ENCODE results near the gene TUBGCP5. TPM values are rescaled to one million over a fixed set of nuclear protein-coding genes. Genes with fewer than 3 reads are reported as not detected.

Gene TUBGCP5
- total and polyA plus RNA-seq, 7 experiments from 2014 or later: 5.7 to 28.6 (median 18.2) TPM

DNA sequence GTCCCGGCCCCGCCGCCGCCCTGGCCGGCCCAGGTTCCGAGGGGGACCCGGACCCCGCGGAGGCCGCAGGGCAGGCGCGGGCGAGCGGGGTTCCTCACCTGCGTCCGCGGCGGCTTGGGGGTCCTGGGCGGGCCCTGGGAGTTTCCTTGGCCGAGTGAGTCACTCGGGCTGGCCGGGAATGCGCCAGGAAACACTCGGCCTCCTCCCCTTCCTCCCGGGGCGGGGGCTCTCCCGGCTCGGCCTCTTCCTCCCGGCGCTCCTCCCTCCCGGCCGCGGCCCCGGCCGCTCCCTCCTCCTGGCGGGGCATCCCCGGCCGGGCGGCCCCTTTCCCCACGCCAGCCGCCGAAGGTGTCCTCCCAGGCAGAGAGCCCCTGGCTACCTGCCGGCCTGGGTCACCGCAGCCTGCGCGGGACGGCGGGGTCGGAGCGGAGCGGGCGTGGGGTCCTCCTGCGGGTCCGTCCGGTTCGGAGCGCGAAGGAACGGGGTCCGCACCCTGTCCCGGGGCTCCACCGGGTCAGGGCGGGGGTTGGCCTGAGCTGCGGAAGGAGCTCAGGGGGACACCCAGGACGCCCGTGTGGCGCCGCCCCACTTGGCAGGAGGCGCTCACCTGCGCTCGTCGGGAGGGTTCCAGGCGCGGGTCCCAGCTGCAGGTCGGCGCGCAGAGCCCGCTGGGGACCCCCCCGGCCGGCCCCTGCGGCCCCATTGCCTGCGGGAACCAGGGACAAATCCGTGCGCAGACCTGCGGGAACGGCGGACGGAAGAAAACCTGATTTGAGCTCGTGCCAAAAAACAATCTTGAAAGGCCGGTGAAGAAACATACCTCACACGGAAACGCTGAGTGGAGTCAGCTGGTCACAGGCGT lies 58.9 kb downstream of the TUBGCP5 start, which contains the start of gene CYFIP1:
Gene CYFIP1 (minus strand): TSS at position 180 of the 862 bp plus-strand sequence. CDS start 33,083 bp downstream, outside the sequence.
- peaks cover 9 to 20% (median 15%) of the 10 kb centered on the region in 7 donors for H3K4me1 Mint-ChIP-seq
- CTCF ChIA-PET: no interaction called here
- Histone ChIP-seq H3K27me3 (ENCODE audit: control insufficient read depth in 2 of 2, insufficient read depth in 2 of 2, low read length in 2 of 2) (peaks cover 0 to 5% of the 10 kb centered on the region in 2 donors), H3K27ac (ENCODE audit: low read depth, low read length) (no peak within 1 kb of the TSS), H3K36me3 (ENCODE audit: control insufficient read depth in 2 of 3, insufficient read depth in 3 of 3, low read length in 3 of 3) (no peaks in the 10 kb centered on the region), H3K9me3 (ENCODE audit: control insufficient read depth in 2 of 3, low read length in 3 of 3) (no peaks in the 10 kb centered on the region), H3K4me1 (ENCODE audit: control insufficient read depth in 2 of 2, insufficient read depth in 2 of 2, low read length in 2 of 2) (no peaks in the 10 kb centered on the region), H3K4me3 (ENCODE audit: low read length) (peak within 1 kb of the TSS; percentile 54)
- ATAC-seq: peak; percentile 67
- H3K36me3 Mint-ChIP-seq: peaks cover 0 to 4% (median 4%) of the 10 kb centered on the region in 5 donors
- peak within 1 kb of the TSS; percentile 81 to 98 (median 89) for H3K4me3 Mint-ChIP-seq
- peak in 3 of 9 donors; percentile 8 to 64 (median 9) for DNase-seq
- intact Hi-C loops (cut with micrococcal nuclease): no loop called here
- peaks cover 16 to 28% (median 20%) of the 10 kb centered on the region in 5 donors for H3K27me3 Mint-ChIP-seq
- no peak within 1 kb of the TSS for H3K27ac Mint-ChIP-seq
- H3K9me3 Mint-ChIP-seq: peaks cover 0 to 2% (median 0%) of the 10 kb centered on the region in 11 donors
- POLR2A ChIA-PET: interaction anchor here (0.6 kb wide), 1 partner anchor 12 kb away, joined by 3 read pairs; no protein-coding TSS in a partner anchor

GRCh38 chr15:22979238-22980188 lies 59.9 kb downstream of the TUBGCP5 start:
- H3K27me3 ChIP-seq (ENCODE audit: control insufficient read depth in 2 of 2, insufficient read depth in 2 of 2, low read length in 2 of 2): peaks cover 0 to 5% of the 10 kb centered on the region in 2 donors
- H3K36me3 ChIP-seq (ENCODE audit: control insufficient read depth in 2 of 3, insufficient read depth in 3 of 3, low read length in 3 of 3): no peaks in the 10 kb centered on the region
- ChIA-PET POLR2A (no interaction called here), CTCF (no interaction called here)
- H3K4me1 Mint-ChIP-seq: peaks cover 11 to 20% (median 15%) of the 10 kb centered on the region in 7 donors
- H3K4me3 Mint-ChIP-seq: peak overlapping the region; percentile 81 to 98 (median 89)
- ATAC-seq: peak; percentile 52
- intact Hi-C loops (cut with micrococcal nuclease): loop anchor here in 1 of 2 donors (2.0 kb wide), 1 partner anchor 59 kb away; the partner anchor contains the start of gene TUBGCP5
- H3K4me1 ChIP-seq (ENCODE audit: control insufficient read depth in 2 of 2, insufficient read depth in 2 of 2, low read length in 2 of 2): no peaks in the 10 kb centered on the region
- no peak overlapping the region for H3K27ac ChIP-seq (ENCODE audit: low read depth, low read length)
- H3K36me3 Mint-ChIP-seq: peaks cover 0 to 4% (median under 1%) of the 10 kb centered on the region in 5 donors
- peaks cover 0 to 2% (median 0%) of the 10 kb centered on the region in 11 donors for H3K9me3 Mint-ChIP-seq
- no peak overlapping the region for H3K27ac Mint-ChIP-seq
- peaks cover 16 to 28% (median 20%) of the 10 kb centered on the region in 5 donors for H3K27me3 Mint-ChIP-seq
- DNase-seq: peak in 4 of 9 donors; percentile 8 to 51 (median 12)
- peak overlapping the region; percentile 54 for H3K4me3 ChIP-seq (ENCODE audit: low read length)
- H3K9me3 ChIP-seq (ENCODE audit: control insufficient read depth in 2 of 3, low read length in 3 of 3): no peaks in the 10 kb centered on the region

GRCh38 chr15:22978691-22979237 lies 60.6 kb downstream of the TUBGCP5 start:
- ChIA-PET CTCF (no interaction called here), POLR2A (no interaction called here)
- Histone ChIP-seq H3K4me3 (ENCODE audit: low read length) (peak overlapping the region; percentile 54), H3K9me3 (ENCODE audit: control insufficient read depth in 2 of 3, low read length in 3 of 3) (no peaks in the 10 kb centered on the region), H3K27me3 (ENCODE audit: control insufficient read depth in 2 of 2, insufficient read depth in 2 of 2, low read length in 2 of 2) (peaks cover 0 to 5% of the 10 kb centered on the region in 2 donors), H3K36me3 (ENCODE audit: control insufficient read depth in 2 of 3, insufficient read depth in 3 of 3, low read length in 3 of 3) (no peaks in the 10 kb centered on the region), H3K27ac (ENCODE audit: low read depth, low read length) (no peak overlapping the region), H3K4me1 (ENCODE audit: control insufficient read depth in 2 of 2, insufficient read depth in 2 of 2, low read length in 2 of 2) (no peaks in the 10 kb centered on the region)
- Mint-ChIP-seq H3K36me3 (peaks cover 0 to 4% (median 0%) of the 10 kb centered on the region in 5 donors), H3K27ac (no peak overlapping the region), H3K9me3 (peaks cover 0 to 2% (median 0%) of the 10 kb centered on the region in 11 donors), H3K27me3 (peaks cover 16 to 28% (median 20%) of the 10 kb centered on the region in 5 donors), H3K4me1 (peaks cover 11 to 20% (median 15%) of the 10 kb centered on the region in 7 donors), H3K4me3 (peak overlapping the region; percentile 81 to 98 (median 89))
- DNase-seq (peak in 1 of 9 donors; percentile 4), ATAC-seq (peak; percentile 19)
- intact Hi-C loops (cut with micrococcal nuclease): loop anchor here in 1 of 2 donors (2.0 kb wide), 1 partner anchor 60 kb away; the partner anchor contains the start of gene TUBGCP5

DNA sequence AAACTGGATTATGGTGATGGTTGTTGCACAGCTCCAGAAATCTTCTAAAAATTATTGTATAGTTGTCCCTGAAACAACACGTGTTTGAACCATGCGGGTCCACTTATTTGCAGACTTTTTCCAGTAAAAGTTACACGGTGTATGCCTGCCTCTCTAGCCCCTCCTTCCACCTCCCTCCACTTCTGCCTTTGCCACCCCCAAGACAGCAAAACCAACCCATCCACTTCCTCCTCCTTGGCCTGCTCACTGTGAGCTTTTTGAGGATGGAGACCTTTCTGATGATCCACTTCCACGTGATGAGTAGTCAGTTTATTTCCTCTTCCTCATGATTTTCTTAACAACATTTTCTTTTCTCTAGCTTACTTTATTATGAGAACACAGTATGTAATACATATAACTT lies 64.6 kb downstream of the TUBGCP5 start:
- ChIA-PET CTCF (no interaction called here), POLR2A (no interaction called here)
- Mint-ChIP-seq H3K9me3 (peaks cover 0 to 2% (median 0%) of the 10 kb centered on the region in 11 donors), H3K36me3 (peaks cover 0 to 5% (median 0%) of the 10 kb centered on the region in 5 donors), H3K27me3 (peaks cover 10 to 21% (median 19%) of the 10 kb centered on the region in 5 donors), H3K4me1 (peaks cover 14 to 23% (median 15%) of the 10 kb centered on the region in 7 donors), H3K27ac (no peak overlapping the region), H3K4me3 (no peak overlapping the region)
- ATAC-seq (peak; percentile 85), DNase-seq (no peak)
- H3K27ac ChIP-seq (ENCODE audit: low read depth, low read length): no peak overlapping the region
- intact Hi-C loops (cut with micrococcal nuclease): no loop called here
- H3K27me3 ChIP-seq (ENCODE audit: control insufficient read depth in 2 of 2, insufficient read depth in 2 of 2, low read length in 2 of 2): peaks cover 0 to 5% of the 10 kb centered on the region in 2 donors
- H3K4me1 ChIP-seq (ENCODE audit: control insufficient read depth in 2 of 2, insufficient read depth in 2 of 2, low read length in 2 of 2): no peaks in the 10 kb centered on the region
- H3K9me3 ChIP-seq (ENCODE audit: control insufficient read depth in 2 of 3, low read length in 3 of 3): no peaks in the 10 kb centered on the region
- no peak overlapping the region for H3K4me3 ChIP-seq (ENCODE audit: low read length)
- H3K36me3 ChIP-seq (ENCODE audit: control insufficient read depth in 2 of 3, insufficient read depth in 3 of 3, low read length in 3 of 3): no peaks in the 10 kb centered on the region

DNA sequence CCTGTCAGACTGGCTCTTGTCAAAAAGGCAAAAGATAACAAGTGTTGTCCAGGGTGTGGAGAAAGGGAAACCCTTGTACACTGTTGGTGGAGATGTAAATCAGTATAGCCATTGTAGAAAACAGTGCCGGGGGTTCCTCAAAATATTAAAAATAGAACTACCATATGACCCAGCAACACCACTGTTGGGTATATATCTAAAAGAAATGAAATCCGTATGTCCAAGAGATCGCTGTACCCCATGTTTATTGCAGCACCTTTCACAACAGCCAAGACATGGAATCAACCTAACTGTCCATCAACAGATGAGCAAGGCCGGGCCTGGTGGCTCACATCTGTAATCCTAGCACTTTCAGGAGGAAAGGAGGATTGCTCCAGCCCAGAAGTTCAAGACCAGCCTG lies 65.4 kb downstream of the TUBGCP5 start:
- Histone ChIP-seq H3K4me1 (ENCODE audit: control insufficient read depth in 2 of 2, insufficient read depth in 2 of 2, low read length in 2 of 2) (no peaks in the 10 kb centered on the region), H3K4me3 (ENCODE audit: low read length) (no peak overlapping the region), H3K9me3 (ENCODE audit: control insufficient read depth in 2 of 3, low read length in 3 of 3) (no peaks in the 10 kb centered on the region), H3K27me3 (ENCODE audit: control insufficient read depth in 2 of 2, insufficient read depth in 2 of 2, low read length in 2 of 2) (no peaks in the 10 kb centered on the region), H3K36me3 (ENCODE audit: control insufficient read depth in 2 of 3, insufficient read depth in 3 of 3, low read length in 3 of 3) (no peaks in the 10 kb centered on the region), H3K27ac (ENCODE audit: low read depth, low read length) (no peak overlapping the region)
- peaks cover 0 to 7% (median 2%) of the 10 kb centered on the region in 11 donors for H3K9me3 Mint-ChIP-seq
- DNase-seq (no peak), ATAC-seq (no peak)
- peaks cover 7 to 15% (median 9%) of the 10 kb centered on the region in 7 donors for H3K4me1 Mint-ChIP-seq
- CTCF ChIA-PET: no interaction called here
- H3K27ac Mint-ChIP-seq: no peak overlapping the region
- intact Hi-C loops (cut with micrococcal nuclease): no loop called here
- POLR2A ChIA-PET: no interaction called here
- no peak overlapping the region for H3K4me3 Mint-ChIP-seq
- H3K27me3 Mint-ChIP-seq: peaks cover 5 to 18% (median 13%) of the 10 kb centered on the region in 5 donors
- H3K36me3 Mint-ChIP-seq: peaks cover 0 to 4% (median 2%) of the 10 kb centered on the region in 5 donors

DNA sequence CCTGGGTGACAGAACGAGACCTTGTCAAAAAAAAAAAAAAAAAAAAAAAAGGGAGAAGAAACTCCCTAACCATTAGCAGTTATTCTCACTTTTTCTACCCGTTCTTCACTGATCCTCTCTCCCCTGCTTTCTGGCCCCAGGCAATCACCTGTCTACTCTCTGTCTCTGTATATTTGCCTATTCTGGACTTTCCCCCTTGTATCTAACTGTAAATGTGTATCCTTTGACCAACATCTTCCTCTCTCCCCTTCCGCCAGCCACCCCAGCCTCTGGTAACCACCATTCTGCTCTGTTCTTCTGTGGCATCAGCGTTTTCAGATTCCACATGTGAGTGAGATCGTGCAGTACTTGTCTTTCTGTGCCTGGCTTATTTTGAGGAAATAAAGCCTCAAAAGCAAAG lies 66.1 kb downstream of the TUBGCP5 start:
- no peaks in the 10 kb centered on the region for H3K27me3 ChIP-seq (ENCODE audit: control insufficient read depth in 2 of 2, insufficient read depth in 2 of 2, low read length in 2 of 2)
- no peaks in the 10 kb centered on the region for H3K9me3 ChIP-seq (ENCODE audit: control insufficient read depth in 2 of 3, low read length in 3 of 3)
- H3K4me1 Mint-ChIP-seq: peaks cover 0 to 9% (median 2%) of the 10 kb centered on the region in 7 donors
- H3K36me3 ChIP-seq (ENCODE audit: control insufficient read depth in 2 of 3, insufficient read depth in 3 of 3, low read length in 3 of 3): no peaks in the 10 kb centered on the region
- ChIA-PET CTCF (no interaction called here), POLR2A (no interaction called here)
- H3K4me3 Mint-ChIP-seq: no peak overlapping the region
- peaks cover 0 to 4% (median 3%) of the 10 kb centered on the region in 5 donors for H3K36me3 Mint-ChIP-seq
- H3K27ac Mint-ChIP-seq: no peak overlapping the region
- H3K27me3 Mint-ChIP-seq: peaks cover under 1 to 11% (median 6%) of the 10 kb centered on the region in 5 donors
- peaks cover 0 to 7% (median 2%) of the 10 kb centered on the region in 11 donors for H3K9me3 Mint-ChIP-seq
- DNase-seq (no peak), ATAC-seq (no peak)
- H3K4me3 ChIP-seq (ENCODE audit: low read length): no peak overlapping the region
- intact Hi-C loops (cut with micrococcal nuclease): no loop called here
- no peak overlapping the region for H3K27ac ChIP-seq (ENCODE audit: low read depth, low read length)
- no peaks in the 10 kb centered on the region for H3K4me1 ChIP-seq (ENCODE audit: control insufficient read depth in 2 of 2, insufficient read depth in 2 of 2, low read length in 2 of 2)
